HG02973 (cell line): ENCODE results near the gene PLPP1.
"Not testable (repeated sequence)": the region's sequence is repeated elsewhere in the genome, so short reads cannot be mapped to it uniquely, and the experiment has no call there.

Experiments
- ATAC-seq: cut with Tn5 transposase; IDR thresholded peaks from one replicate; pipeline ENCODE4 v1.9.1; 2021; ENCODE audit warnings: moderate library complexity; ENCODE audit not compliant: unreplicated experiment

The PLPP1 gene

GRCh38 chr5:55507574-55507973 is 27.2 kb downstream of the PLPP1 start:
- no peak for ATAC-seq

GRCh38 chr5:55505711-55506110 is 29.1 kb downstream of the PLPP1 start:
- ATAC-seq: not testable (repeated sequence)

- ATAC-seq: not testable (repeated sequence)
Measured at GRCh38 chr5:55503917-55504316, 30.8 kb downstream of the PLPP1 start.

GRCh38 chr5:55502759-55503158 is 32.0 kb downstream of the PLPP1 start:
- ATAC-seq: no peak

GRCh38 chr5:55498457-55498856 is 36.3 kb downstream of the PLPP1 start:
- no peak for ATAC-seq

- no peak for ATAC-seq
Measured at GRCh38 chr5:55497712-55498111, 37.1 kb downstream of the PLPP1 start.

- no peak for ATAC-seq
Measured at GRCh38 chr5:55495216-55495615, 39.5 kb downstream of the PLPP1 start.

GRCh38 chr5:55492449-55492848 is 42.3 kb downstream of the PLPP1 start:
- no peak for ATAC-seq

GRCh38 chr5:55485073-55485472 is 49.7 kb downstream of the PLPP1 start:
- no peak for ATAC-seq

- ATAC-seq: no peak
Measured at GRCh38 chr5:55484531-55484930, 50.2 kb downstream of the PLPP1 start.

GRCh38 chr5:55483885-55484284 is 50.9 kb downstream of the PLPP1 start:
- no peak for ATAC-seq

- ATAC-seq: no peak
Measured at GRCh38 chr5:55481293-55481855, 53.4 kb downstream of the PLPP1 start.

GRCh38 chr5:55480781-55481180 is 54.0 kb downstream of the PLPP1 start:
- no peak for ATAC-seq

GRCh38 chr5:55472642-55473041 is 62.1 kb downstream of the PLPP1 start:
- ATAC-seq: no peak

- no peak for ATAC-seq
Measured at GRCh38 chr5:55471468-55471867, 63.3 kb downstream of the PLPP1 start.

- no peak for ATAC-seq
Measured at GRCh38 chr5:55470282-55470681, 64.5 kb downstream of the PLPP1 start.

- no peak for ATAC-seq
Measured at GRCh38 chr5:55469839-55470238, 64.9 kb downstream of the PLPP1 start.

GRCh38 chr5:55467862-55468551 is 66.8 kb downstream of the PLPP1 start:
- no peak for ATAC-seq

GRCh38 chr5:55463613-55464012 is 71.2 kb downstream of the PLPP1 start:
- no peak for ATAC-seq

GRCh38 chr5:55459572-55459971 is 75.2 kb downstream of the PLPP1 start:
- no peak for ATAC-seq

- ATAC-seq: no peak
Measured at GRCh38 chr5:55456216-55456895, 78.4 kb downstream of the PLPP1 start.

- ATAC-seq: no peak
Measured at GRCh38 chr5:55454282-55454681, 80.5 kb downstream of the PLPP1 start.
